HCT116 (cell line): ENCODE data around the gene SSTR3. TPM values are rescaled to one million over a fixed set of nuclear protein-coding genes. Genes with fewer than 3 reads are reported as not detected.
A peak's percentile ranks its signal among the peaks of the same experiment; 100 is the strongest.

Experiments used
- ATAC-seq: fragments of 200-7000 bp; cut with Tn5 transposase; 2 replicates; pipeline ENCODE4 v1.9.1; 2020; ENCODE audit warnings: mild to moderate bottlenecking, moderate library complexity
- BruUV-seq: library from RNA; stranded (reverse); fragments of 400-500 nt; replicated peaks from 2 replicates; lab custom pipeline; 2021; lab: Mats Ljungman, UMichigan
- CTCF ChIA-PET: fragments of 300-600 bp; sonication (Branson Sonifier 250); formaldehyde crosslinking; loops from one replicate; lab custom pipeline; 2021; ENCODE audit warnings: antibody characterized with exemption; lab: Charles Lee
- POLR2A ChIA-PET: fragments of 300-600, 350-600 bp; sonication (Branson Sonifier 250); formaldehyde crosslinking; loops from one replicate; lab custom pipeline; 2021; ENCODE audit warnings: antibody characterized with exemption; lab: Charles Lee
- RAD21 ChIA-PET, 2 experiments: fragments of 300-600 bp; sonication (Branson Sonifier 250); formaldehyde crosslinking; loops; one replicate each; lab custom pipeline; 2023; ENCODE audit warnings: low total read pairs in 2 of 2; ENCODE audit not compliant: uncharacterized antibody in 2 of 2, unreplicated experiment in 2 of 2, low non-redundant PET in 1 of 2; lab: Charles Lee
- DNase-seq: peaks from one replicate; pipeline ENCODE4 v3.0.0-alpha.2; 2010; ENCODE audit warnings: low read depth, low spot score
- H2AFZ ChIP-seq: fragments of 200-600 bp; shearing (Covaris generic), sonication (generic); 2 replicates; pipeline ENCODE4 v1.6.1; 2017; ENCODE audit warnings: low read depth, mixed run types, mixed read lengths, antibody characterized with exemption, low read length; ENCODE audit not compliant: poor library complexity, severe bottlenecking
- H3K27ac ChIP-seq: 2 replicates; pipeline ENCODE4 v1.5.1; 2012; ENCODE audit warnings: low read depth, low read length
- H3K27me3 ChIP-seq: fragments of 200-600 bp; sonication (generic); 2 replicates; pipeline ENCODE4 v1.6.1; 2016; ENCODE audit warnings: mixed run types, low read length, mixed read lengths; ENCODE audit not compliant: insufficient read depth
- H3K36me3 ChIP-seq, 2 experiments: fragments of 200-500 bp in 1 of 2; fragments of 200-600 bp in 1 of 2; sonication (Bioruptor generic) in 1 of 2; sonication (generic) in 1 of 2; 2 replicates each; pipeline versions ENCODE4 v1.5.1 to v1.6.1; 2014 to 2016; ENCODE audit warnings: low read length in 2 of 2, inconsistent platforms in 1 of 2, mixed read lengths in 1 of 2, mixed run types in 1 of 2; ENCODE audit not compliant: insufficient read depth in 2 of 2, control insufficient read depth in 1 of 2
- H3K4me1 ChIP-seq, 2 experiments: fragments of 200-600 bp in 1 of 2; sonication (generic) in 1 of 2; 2 replicates each; pipeline versions ENCODE4 v1.5.1 to v1.6.1; 2012 to 2017; ENCODE audit warnings: low read length in 2 of 2, inconsistent platforms in 1 of 2, mild to moderate bottlenecking in 1 of 2, mixed read lengths in 1 of 2, mixed run types in 1 of 2, moderate library complexity in 1 of 2; ENCODE audit not compliant: insufficient read depth in 2 of 2, control insufficient read depth in 1 of 2
- H3K4me2 ChIP-seq: fragments of 200-600 bp; sonication (generic); 2 replicates; pipeline ENCODE4 v1.6.1; 2017; ENCODE audit warnings: mixed run types, low read length, mixed read lengths
- H3K4me3 ChIP-seq, 2 experiments: fragments of 200-600 bp in 1 of 2; sonication (generic) in 1 of 2; replicated peaks in 1 of 2; 2 replicates each; pipeline ENCODE4 v1.5.1; 2011 to 2016; ENCODE audit warnings: low read length in 2 of 2, control low read depth in 1 of 2, low read depth in 1 of 2, mild to moderate bottlenecking in 1 of 2, mixed read lengths in 1 of 2, mixed run types in 1 of 2
- H3K79me2 ChIP-seq: fragments of 200-600 bp; sonication (generic); 2 replicates; pipeline ENCODE4 v1.6.1; 2017; ENCODE audit warnings: mild to moderate bottlenecking, mixed run types, low read length, moderate library complexity, mixed read lengths; ENCODE audit not compliant: insufficient read depth
- H3K9ac ChIP-seq: fragments of 200-600 bp; sonication (generic); 2 replicates; pipeline ENCODE4 v1.6.1; 2016; ENCODE audit warnings: low read length, mixed read lengths
- H3K9me2 ChIP-seq: fragments of 200-600 bp; sonication (generic), shearing (Covaris generic); 2 replicates; pipeline ENCODE4 v1.6.1; 2017; ENCODE audit warnings: mixed run types, mild to moderate bottlenecking, moderate library complexity; ENCODE audit not compliant: insufficient read depth
- H3K9me3 ChIP-seq, 2 experiments: fragments of 200-500 bp in 1 of 2; fragments of 200-600 bp in 1 of 2; sonication (Bioruptor generic) in 1 of 2; sonication (generic) in 1 of 2; 2 replicates each; pipeline ENCODE4 v1.6.1; 2014 to 2017; ENCODE audit warnings: low read length in 2 of 2, mixed read lengths in 2 of 2, inconsistent platforms in 1 of 2, low read depth in 1 of 2, mild to moderate bottlenecking in 1 of 2, mixed run types in 1 of 2, moderate library complexity in 1 of 2; ENCODE audit not compliant: control insufficient read depth in 1 of 2, insufficient read depth in 1 of 2
- H4K20me1 ChIP-seq: fragments of 200-600 bp; sonication (generic), shearing (Covaris generic); 2 replicates; pipeline ENCODE4 v1.6.1; 2017; ENCODE audit warnings: mixed run types, mild to moderate bottlenecking, moderate library complexity; ENCODE audit not compliant: insufficient read depth
- CBX3 ChIP-seq: IDR thresholded peaks from 2 replicates; pipeline ENCODE4 v1.6.1; 2012; ENCODE audit warnings: low read depth
- CEBPB ChIP-seq: IDR thresholded peaks from 2 replicates; pipeline ENCODE4 v1.6.1; 2012; ENCODE audit warnings: low read depth
- EGR1 ChIP-seq: IDR thresholded peaks from 2 replicates; pipeline ENCODE4 v1.6.1; 2012; ENCODE audit warnings: low read depth
- ELF1 ChIP-seq: IDR thresholded peaks from 2 replicates; pipeline ENCODE4 v1.6.1; 2012; ENCODE audit warnings: low read depth, borderline replicate concordance
- EZH2 ChIP-seq: fragments of 200-600 bp; sonication (generic); IDR thresholded peaks from 2 replicates; pipeline ENCODE4 v1.6.1; 2017; ENCODE audit warnings: antibody characterized with exemption, mixed run types
- EZH2phosphoT487 ChIP-seq: fragments of 200-600 bp; IDR thresholded peaks from 2 replicates; pipeline ENCODE4 v1.6.1; 2018; ENCODE audit warnings: antibody characterized with exemption, borderline replicate concordance
- FOSL1 ChIP-seq: IDR thresholded peaks from 2 replicates; pipeline ENCODE4 v1.6.1; 2012; ENCODE audit warnings: low read depth
- JUND ChIP-seq: IDR thresholded peaks from 2 replicates; pipeline ENCODE4 v1.6.1; 2012
- POLR2A ChIP-seq: IDR thresholded peaks from 2 replicates; pipeline ENCODE4 v1.7.0; 2011; ENCODE audit warnings: borderline replicate concordance; ENCODE audit not compliant: insufficient read depth, insufficient read length; ENCODE audit errors: extremely low read depth
- POLR2AphosphoS5 ChIP-seq: IDR thresholded peaks from 2 replicates; pipeline ENCODE4 v1.6.1; 2011; ENCODE audit warnings: mild to moderate bottlenecking, low read depth, low read length, moderate library complexity
- RAD21 ChIP-seq: IDR thresholded peaks from 2 replicates; pipeline ENCODE4 v1.6.1; 2012; ENCODE audit warnings: low read depth, mild to moderate bottlenecking
- SIN3A ChIP-seq: IDR thresholded peaks from 2 replicates; pipeline ENCODE4 v1.6.1; 2012; ENCODE audit warnings: low read depth
- SP1 ChIP-seq: IDR thresholded peaks from 2 replicates; pipeline ENCODE4 v1.6.1; 2012; ENCODE audit warnings: low read depth
- SRF ChIP-seq: IDR thresholded peaks from 2 replicates; pipeline ENCODE4 v1.6.1; 2012; ENCODE audit warnings: low read depth
- TCF7L2 ChIP-seq: IDR thresholded peaks from 2 replicates; pipeline ENCODE4 v1.7.0; 2011; ENCODE audit warnings: borderline replicate concordance, inconsistent platforms; ENCODE audit not compliant: insufficient read depth, insufficient read length; ENCODE audit errors: extremely low read depth
- YY1 ChIP-seq: IDR thresholded peaks from 2 replicates; pipeline ENCODE4 v1.6.1; 2011; ENCODE audit warnings: low read length, low read depth, moderate library complexity, mild to moderate bottlenecking; ENCODE audit not compliant: insufficient replicate concordance; ENCODE audit errors: extremely low read depth
- ZNF274 ChIP-seq: fragments of 200-500 bp; sonication (Bioruptor generic); IDR thresholded peaks from 2 replicates; pipeline ENCODE4 v1.6.1; 2014; ENCODE audit warnings: mild to moderate bottlenecking, low read depth, low read length, inconsistent platforms
- intact Hi-C: fragments of 100-400 bp; cut with micrococcal nuclease; formaldehyde crosslinking; loops from 2 replicates; pipeline ENCODE4 v1.10.0; 2022
- total RNA-seq: library from RNA; stranded (reverse); gene quantifications from one replicate; pipeline ENCODE4 v1.2.1, GENCODE V29; 2021; ENCODE audit not compliant: unreplicated experiment
- TF ChIP-seq, protein P1 (sequence below), 3 experiments: fragments of 200-600 bp in 1 of 3; sonication (generic) in 1 of 3; IDR thresholded peaks in 2 of 3; conservative IDR thresholded peaks in 1 of 3; 2 replicates each; pipeline ENCODE4 v1.5.1; 2012 to 2017; ENCODE audit warnings: low read depth in 2 of 3, low read length in 2 of 3, antibody characterized with exemption in 1 of 3, borderline replicate concordance in 1 of 3, control low read depth in 1 of 3, mild to moderate bottlenecking in 1 of 3, mixed read lengths in 1 of 3, mixed run types in 1 of 3, moderate library complexity in 1 of 3; ENCODE audit not compliant: insufficient read depth in 1 of 3
- TF ChIP-seq, protein P2 (sequence below): IDR thresholded peaks from 2 replicates; pipeline ENCODE4 v1.6.1; 2012

The SSTR3 gene
- total RNA-seq, 1 experiment from 2014 or later: not detected

DNA sequence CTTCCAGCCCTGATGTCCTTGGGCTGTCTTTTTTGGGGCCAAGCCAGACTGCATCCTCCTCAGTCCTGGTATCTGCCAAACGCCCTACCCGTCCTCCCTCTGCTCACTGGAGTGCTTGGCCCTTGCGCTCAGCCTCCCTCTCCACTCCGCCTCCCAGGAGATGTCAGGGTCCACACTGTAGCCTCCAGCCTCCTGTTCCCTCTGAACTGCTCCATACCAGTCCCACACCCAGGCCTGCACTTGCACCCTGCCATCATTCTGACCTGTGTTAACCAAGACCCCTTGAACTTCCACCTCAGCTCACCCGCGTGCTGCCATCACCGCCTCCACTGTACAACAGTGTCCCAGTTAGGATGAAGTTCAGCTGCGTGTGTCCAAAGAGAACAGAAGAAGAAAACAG lies 56.3 kb downstream of the SSTR3 start (continued):
- TF ChIP-seq, protein P1, sequence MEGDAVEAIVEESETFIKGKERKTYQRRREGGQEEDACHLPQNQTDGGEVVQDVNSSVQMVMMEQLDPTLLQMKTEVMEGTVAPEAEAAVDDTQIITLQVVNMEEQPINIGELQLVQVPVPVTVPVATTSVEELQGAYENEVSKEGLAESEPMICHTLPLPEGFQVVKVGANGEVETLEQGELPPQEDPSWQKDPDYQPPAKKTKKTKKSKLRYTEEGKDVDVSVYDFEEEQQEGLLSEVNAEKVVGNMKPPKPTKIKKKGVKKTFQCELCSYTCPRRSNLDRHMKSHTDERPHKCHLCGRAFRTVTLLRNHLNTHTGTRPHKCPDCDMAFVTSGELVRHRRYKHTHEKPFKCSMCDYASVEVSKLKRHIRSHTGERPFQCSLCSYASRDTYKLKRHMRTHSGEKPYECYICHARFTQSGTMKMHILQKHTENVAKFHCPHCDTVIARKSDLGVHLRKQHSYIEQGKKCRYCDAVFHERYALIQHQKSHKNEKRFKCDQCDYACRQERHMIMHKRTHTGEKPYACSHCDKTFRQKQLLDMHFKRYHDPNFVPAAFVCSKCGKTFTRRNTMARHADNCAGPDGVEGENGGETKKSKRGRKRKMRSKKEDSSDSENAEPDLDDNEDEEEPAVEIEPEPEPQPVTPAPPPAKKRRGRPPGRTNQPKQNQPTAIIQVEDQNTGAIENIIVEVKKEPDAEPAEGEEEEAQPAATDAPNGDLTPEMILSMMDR (IDR thresholded peaks at IDR 0.05 in 2 of 3, conservative IDR thresholded peaks at IDR 0.05 in 1 of 3; ENCODE audit: borderline replicate concordance in 1 of 3, insufficient read depth in 1 of 3, low read depth in 2 of 3, low read length in 2 of 3): no peak
- TF ChIP-seq JUND: no peak
- TF ChIP-seq, protein P2, sequence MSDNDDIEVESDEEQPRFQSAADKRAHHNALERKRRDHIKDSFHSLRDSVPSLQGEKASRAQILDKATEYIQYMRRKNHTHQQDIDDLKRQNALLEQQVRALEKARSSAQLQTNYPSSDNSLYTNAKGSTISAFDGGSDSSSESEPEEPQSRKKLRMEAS: no peak
- no peak for TF ChIP-seq CBX3
- no peak for TF ChIP-seq POLR2AphosphoS5
- TF ChIP-seq ZNF274: no peak
- no peak for TF ChIP-seq EZH2
- TF ChIP-seq SIN3A: no peak
- TF ChIP-seq EGR1: no peak
- TF ChIP-seq SRF: no peak
- TF ChIP-seq EZH2phosphoT487: no peak

DNA sequence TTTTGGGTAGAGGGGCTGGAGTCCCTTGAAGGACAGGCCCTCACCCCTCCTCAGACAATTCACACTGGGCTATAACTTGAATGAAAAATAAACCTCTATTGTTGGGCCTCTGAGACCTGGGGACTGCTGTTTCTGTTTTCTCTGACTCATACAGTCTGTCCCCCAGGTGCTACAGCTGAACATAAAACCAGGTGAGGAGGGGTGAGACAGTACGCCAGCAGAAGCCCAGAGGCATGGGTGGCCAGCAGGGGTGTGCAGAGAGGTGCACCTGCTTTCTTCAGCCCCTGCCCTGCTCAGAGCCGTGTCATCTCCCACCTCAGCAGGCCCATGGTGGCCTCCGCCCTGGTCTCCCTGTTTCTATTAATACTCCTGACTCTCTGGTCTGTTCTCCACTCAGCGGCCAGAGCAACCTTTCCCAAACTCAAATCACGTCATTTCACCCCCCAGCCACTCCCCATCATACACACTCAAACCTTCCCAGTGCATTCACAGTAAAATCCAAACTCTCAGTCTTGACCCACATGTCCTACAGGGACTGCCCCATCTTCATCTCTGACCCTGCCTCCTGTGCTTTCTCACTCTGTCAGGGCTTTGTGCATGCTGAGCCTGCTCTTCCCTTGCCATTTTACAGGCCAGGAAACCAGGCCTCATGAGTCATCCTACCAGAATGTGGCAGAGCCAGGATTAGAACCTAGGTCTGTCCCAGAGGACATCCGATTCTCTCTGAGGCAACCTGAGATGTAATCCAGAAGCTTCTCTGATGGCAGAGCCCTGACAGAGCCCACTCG lies 57.2 kb downstream of the SSTR3 start:
- no TSS peak for BruUV-seq
- no peaks in the 10 kb centered on the region for H3K79me2 ChIP-seq
- ATAC-seq: peak; percentile 72
- peak overlapping the region; percentile 56 for H2AFZ ChIP-seq
- H3K4me3 ChIP-seq: peak overlapping the region in 1 of 2 experiments; percentile 19; a peak in 2 of 4 replicates
- peaks cover 23 to 45% of the 10 kb centered on the region in 2 experiments for H3K4me1 ChIP-seq
- no peaks in the 10 kb centered on the region for H4K20me1 ChIP-seq
- no peaks in the 10 kb centered on the region for H3K9me2 ChIP-seq
- peak; percentile 38 for DNase-seq
- peak overlapping the region; percentile 64 for H3K4me2 ChIP-seq
- ChIA-PET POLR2A (no interaction called here), CTCF (interaction anchor here (0.7 kb wide), 1 partner anchor 398 kb away, joined by 3 read pairs; no protein-coding TSS in a partner anchor), RAD21 (no interaction called here)
- peak overlapping the region; percentile 22; the same call in 1 of the 2 replicates for H3K27ac ChIP-seq
- no peak overlapping the region for H3K9ac ChIP-seq
- peaks cover 0 to 4% of the 10 kb centered on the region in 2 experiments; a peak in 1 of 4 replicates for H3K9me3 ChIP-seq
- no peaks in the 10 kb centered on the region for H3K27me3 ChIP-seq
- intact Hi-C loops: no loop called here
- H3K36me3 ChIP-seq: no peaks in the 10 kb centered on the region
- TF ChIP-seq ELF1 (no peak), POLR2A (no peak), JUND (peak; percentile 65), FOSL1 (peak; percentile 75), RAD21 (no peak), ZNF274 (no peak), TCF7L2 (no peak), SP1 (peak; percentile 35; the same call in 1 of the 2 replicates), CBX3 (peak; percentile 99), SIN3A (no peak), YY1 (no peak), SRF (no peak), EGR1 (no peak), POLR2AphosphoS5 (no peak), CEBPB (no peak)
- TF ChIP-seq, protein P1 (IDR thresholded peaks at IDR 0.05 in 2 of 3, conservative IDR thresholded peaks at IDR 0.05 in 1 of 3; ENCODE audit: borderline replicate concordance in 1 of 3, insufficient read depth in 1 of 3, low read depth in 2 of 3, low read length in 2 of 3): no peak
- TF ChIP-seq, protein P2: 0 out of 2 replicates have a peak, but pooled peaks have one; percentile 55
